ENCODE data around the gene CKS2. TPM values are rescaled to one million over a fixed set of nuclear protein-coding genes. Genes with fewer than 3 reads are reported as not detected.

CKS2 gene
- total and polyA plus RNA-seq, 2 experiments from 2014 or later = 512 to 1,783 TPM

DNA sequence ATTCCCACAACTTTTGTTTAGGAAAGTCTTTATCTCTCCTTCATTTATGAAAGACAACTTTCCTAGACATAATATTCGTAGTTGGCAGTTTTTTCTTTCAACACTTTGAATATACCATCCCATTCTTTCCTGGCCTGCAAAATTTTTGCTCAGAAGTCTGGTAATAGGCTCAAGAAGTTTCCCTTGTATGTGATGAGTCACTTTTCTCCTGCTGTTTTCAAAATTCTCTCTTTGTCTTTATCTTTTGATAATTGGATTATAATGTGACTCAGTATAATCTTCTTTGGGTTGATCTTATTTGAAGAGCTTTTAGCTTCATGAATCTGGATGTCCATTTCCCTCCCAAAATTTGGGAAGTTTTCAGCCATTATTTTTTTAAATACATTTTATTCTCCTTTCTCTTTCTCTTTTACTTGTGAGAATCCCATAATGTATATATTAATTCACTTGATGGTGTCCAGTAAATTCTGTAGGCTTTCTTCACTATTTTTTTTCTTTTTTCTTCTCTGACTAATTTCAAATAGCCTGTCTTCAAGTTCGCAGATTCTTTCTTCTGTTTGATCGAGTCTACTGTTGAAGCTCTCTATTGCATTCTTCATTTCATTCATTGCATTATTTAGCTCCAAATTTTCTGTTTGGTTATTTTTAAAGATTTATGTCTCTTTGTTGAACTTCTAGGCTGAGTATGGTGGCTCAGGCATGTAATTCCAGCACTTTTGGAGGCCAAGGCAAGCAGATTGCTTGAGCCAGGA is 37.3 kb upstream of the CKS2 start:
- Histone ChIP-seq H3K9me2 (ENCODE audit: insufficient read depth) (no peaks in the 10 kb centered on the region), H2AFZ (no peak overlapping the region), H3K36me3 (ENCODE audit: insufficient read depth) (no peaks in the 10 kb centered on the region), H3K4me1 (ENCODE audit: insufficient read depth) (no peaks in the 10 kb centered on the region; the same call in 1 of the 2 replicates), H3K27ac (ENCODE audit: low read depth) (no peak overlapping the region), H3K27me3 (ENCODE audit: insufficient read depth) (no peaks in the 10 kb centered on the region), H3F3A (replicated peaks; ENCODE audit: low read depth) (no peaks in the 10 kb centered on the region), H4K20me1 (replicated peaks; ENCODE audit: insufficient read depth) (no peaks in the 10 kb centered on the region), H3K4me2 (no peak overlapping the region), H3K4me3 (no peak overlapping the region), H3K79me2 (replicated peaks; ENCODE audit: insufficient read depth) (no peaks in the 10 kb centered on the region)
- Mint-ChIP-seq H3K4me1 (peaks cover 3% of the 10 kb centered on the region; the same call in 1 of the 3 replicates), H3K27ac (no peak overlapping the region), H3K9me3 (peaks cover 49% of the 10 kb centered on the region), H3K4me3 (no peak overlapping the region), H3K36me3 (ENCODE audit: low read depth) (peaks cover 45% of the 10 kb centered on the region), H3K27me3 (ENCODE audit: insufficient read depth, low read depth, poor library complexity) (peaks cover 4% of the 10 kb centered on the region)
- no peak for TF ChIP-seq ZNF114 (CRISPR knock-in tag; IDR thresholded peaks at IDR 0.05)
- no peak for TF ChIP-seq STAT1 (IDR thresholded peaks at IDR 0.05; ENCODE audit: unreplicated experiment)
- no peak for TF ChIP-seq NANOG (IDR thresholded peaks at IDR 0.05; ENCODE audit: borderline replicate concordance)
- TF ChIP-seq, protein P1, sequence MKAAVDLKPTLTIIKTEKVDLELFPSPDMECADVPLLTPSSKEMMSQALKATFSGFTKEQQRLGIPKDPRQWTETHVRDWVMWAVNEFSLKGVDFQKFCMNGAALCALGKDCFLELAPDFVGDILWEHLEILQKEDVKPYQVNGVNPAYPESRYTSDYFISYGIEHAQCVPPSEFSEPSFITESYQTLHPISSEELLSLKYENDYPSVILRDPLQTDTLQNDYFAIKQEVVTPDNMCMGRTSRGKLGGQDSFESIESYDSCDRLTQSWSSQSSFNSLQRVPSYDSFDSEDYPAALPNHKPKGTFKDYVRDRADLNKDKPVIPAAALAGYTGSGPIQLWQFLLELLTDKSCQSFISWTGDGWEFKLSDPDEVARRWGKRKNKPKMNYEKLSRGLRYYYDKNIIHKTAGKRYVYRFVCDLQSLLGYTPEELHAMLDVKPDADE (IDR thresholded peaks at IDR 0.05) = no peak
- ATAC-seq = no peak
- no peak for DNase-seq (ENCODE audit: low spot score)

DNA sequence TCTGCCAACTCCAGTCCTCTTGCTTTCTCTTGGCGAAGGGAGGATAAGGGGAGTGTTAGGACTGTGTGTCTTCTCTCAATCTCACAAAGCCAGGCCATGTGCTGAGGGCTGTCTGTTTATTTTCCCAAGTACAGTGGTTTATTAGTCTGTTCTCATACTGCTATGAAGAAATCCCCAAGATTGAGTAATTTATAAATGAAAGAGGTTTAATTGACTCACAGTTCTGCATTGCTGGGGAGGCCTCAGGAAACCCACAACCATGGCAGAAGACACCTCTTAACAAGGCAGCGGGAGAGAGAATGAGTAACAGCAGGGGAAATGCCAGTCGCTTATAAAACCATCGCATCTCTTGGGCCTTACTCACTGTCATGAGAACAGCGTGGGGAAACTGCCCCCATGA is 36.2 kb upstream of the CKS2 start:
- H3K36me3 Mint-ChIP-seq (ENCODE audit: low read depth) = peaks cover 45% of the 10 kb centered on the region
- Histone ChIP-seq H3K9me2 (ENCODE audit: insufficient read depth) (no peaks in the 10 kb centered on the region), H3F3A (replicated peaks; ENCODE audit: low read depth) (no peaks in the 10 kb centered on the region), H3K79me2 (replicated peaks; ENCODE audit: insufficient read depth) (no peaks in the 10 kb centered on the region), H3K36me3 (ENCODE audit: insufficient read depth) (no peaks in the 10 kb centered on the region), H3K4me2 (no peak overlapping the region), H3K27me3 (ENCODE audit: insufficient read depth) (no peaks in the 10 kb centered on the region), H3K4me1 (ENCODE audit: insufficient read depth) (no peaks in the 10 kb centered on the region; the same call in 1 of the 2 replicates), H3K27ac (ENCODE audit: low read depth) (no peak overlapping the region), H2AFZ (no peak overlapping the region), H3K4me3 (no peak overlapping the region), H4K20me1 (replicated peaks; ENCODE audit: insufficient read depth) (no peaks in the 10 kb centered on the region)
- H3K4me1 Mint-ChIP-seq = peaks cover 3% of the 10 kb centered on the region; the same call in 1 of the 3 replicates
- H3K4me3 Mint-ChIP-seq = no peak overlapping the region
- ATAC-seq (no peak), DNase-seq (ENCODE audit: low spot score) (no peak)
- H3K27ac Mint-ChIP-seq = no peak overlapping the region
- H3K9me3 Mint-ChIP-seq = peaks cover 49% of the 10 kb centered on the region
- no peaks in the 10 kb centered on the region for H3K27me3 Mint-ChIP-seq (ENCODE audit: insufficient read depth, low read depth, poor library complexity)
- TF ChIP-seq STAT1 (IDR thresholded peaks at IDR 0.05; ENCODE audit: unreplicated experiment) (no peak), JUNB (IDR thresholded peaks at IDR 0.05; ENCODE audit: unreplicated experiment) (no peak), CREB1 (CRISPR knock-in tag; IDR thresholded peaks at IDR 0.05; ENCODE audit: low read depth) (no peak), ZNF114 (CRISPR knock-in tag; IDR thresholded peaks at IDR 0.05) (no peak), EZH2 (IDR thresholded peaks at IDR 0.05; ENCODE audit: low read depth, unreplicated experiment) (no peak), EZH2phosphoT487 (IDR thresholded peaks at IDR 0.05; ENCODE audit: unreplicated experiment) (no peak)
- TF ChIP-seq, protein P2, sequence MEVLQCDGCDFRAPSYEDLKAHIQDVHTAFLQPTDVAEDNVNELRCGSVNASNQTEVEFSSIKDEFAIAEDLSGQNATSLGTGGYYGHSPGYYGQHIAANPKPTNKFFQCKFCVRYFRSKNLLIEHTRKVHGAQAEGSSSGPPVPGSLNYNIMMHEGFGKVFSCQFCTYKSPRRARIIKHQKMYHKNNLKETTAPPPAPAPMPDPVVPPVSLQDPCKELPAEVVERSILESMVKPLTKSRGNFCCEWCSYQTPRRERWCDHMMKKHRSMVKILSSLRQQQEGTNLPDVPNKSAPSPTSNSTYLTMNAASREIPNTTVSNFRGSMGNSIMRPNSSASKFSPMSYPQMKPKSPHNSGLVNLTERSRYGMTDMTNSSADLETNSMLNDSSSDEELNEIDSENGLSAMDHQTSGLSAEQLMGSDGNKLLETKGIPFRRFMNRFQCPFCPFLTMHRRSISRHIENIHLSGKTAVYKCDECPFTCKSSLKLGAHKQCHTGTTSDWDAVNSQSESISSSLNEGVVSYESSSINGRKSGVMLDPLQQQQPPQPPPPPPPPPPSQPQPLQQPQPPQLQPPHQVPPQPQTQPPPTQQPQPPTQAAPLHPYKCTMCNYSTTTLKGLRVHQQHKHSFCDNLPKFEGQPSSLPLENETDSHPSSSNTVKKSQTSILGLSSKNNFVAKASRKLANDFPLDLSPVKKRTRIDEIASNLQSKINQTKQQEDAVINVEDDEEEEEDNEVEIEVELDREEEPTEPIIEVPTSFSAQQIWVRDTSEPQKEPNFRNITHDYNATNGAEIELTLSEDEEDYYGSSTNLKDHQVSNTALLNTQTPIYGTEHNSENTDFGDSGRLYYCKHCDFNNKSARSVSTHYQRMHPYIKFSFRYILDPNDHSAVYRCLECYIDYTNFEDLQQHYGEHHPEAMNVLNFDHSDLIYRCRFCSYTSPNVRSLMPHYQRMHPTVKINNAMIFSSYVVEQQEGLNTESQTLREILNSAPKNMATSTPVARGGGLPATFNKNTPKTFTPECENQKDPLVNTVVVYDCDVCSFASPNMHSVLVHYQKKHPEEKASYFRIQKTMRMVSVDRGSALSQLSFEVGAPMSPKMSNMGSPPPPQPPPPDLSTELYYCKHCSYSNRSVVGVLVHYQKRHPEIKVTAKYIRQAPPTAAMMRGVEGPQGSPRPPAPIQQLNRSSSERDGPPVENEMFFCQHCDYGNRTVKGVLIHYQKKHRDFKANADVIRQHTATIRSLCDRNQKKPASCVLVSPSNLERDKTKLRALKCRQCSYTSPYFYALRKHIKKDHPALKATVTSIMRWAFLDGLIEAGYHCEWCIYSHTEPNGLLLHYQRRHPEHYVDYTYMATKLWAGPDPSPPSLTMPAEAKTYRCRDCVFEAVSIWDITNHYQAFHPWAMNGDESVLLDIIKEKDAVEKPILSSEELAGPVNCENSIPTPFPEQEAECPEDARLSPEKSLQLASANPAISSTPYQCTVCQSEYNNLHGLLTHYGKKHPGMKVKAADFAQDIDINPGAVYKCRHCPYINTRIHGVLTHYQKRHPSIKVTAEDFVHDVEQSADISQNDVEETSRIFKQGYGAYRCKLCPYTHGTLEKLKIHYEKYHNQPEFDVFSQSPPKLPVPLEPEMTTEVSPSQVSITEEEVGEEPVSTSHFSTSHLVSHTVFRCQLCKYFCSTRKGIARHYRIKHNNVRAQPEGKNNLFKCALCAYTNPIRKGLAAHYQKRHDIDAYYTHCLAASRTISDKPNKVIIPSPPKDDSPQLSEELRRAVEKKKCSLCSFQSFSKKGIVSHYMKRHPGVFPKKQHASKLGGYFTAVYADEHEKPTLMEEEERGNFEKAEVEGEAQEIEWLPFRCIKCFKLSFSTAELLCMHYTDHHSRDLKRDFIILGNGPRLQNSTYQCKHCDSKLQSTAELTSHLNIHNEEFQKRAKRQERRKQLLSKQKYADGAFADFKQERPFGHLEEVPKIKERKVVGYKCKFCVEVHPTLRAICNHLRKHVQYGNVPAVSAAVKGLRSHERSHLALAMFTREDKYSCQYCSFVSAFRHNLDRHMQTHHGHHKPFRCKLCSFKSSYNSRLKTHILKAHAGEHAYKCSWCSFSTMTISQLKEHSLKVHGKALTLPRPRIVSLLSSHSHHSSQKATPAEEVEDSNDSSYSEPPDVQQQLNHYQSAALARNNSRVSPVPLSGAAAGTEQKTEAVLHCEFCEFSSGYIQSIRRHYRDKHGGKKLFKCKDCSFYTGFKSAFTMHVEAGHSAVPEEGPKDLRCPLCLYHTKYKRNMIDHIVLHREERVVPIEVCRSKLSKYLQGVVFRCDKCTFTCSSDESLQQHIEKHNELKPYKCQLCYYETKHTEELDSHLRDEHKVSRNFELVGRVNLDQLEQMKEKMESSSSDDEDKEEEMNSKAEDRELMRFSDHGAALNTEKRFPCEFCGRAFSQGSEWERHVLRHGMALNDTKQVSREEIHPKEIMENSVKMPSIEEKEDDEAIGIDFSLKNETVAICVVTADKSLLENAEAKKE (CRISPR knock-in tag; IDR thresholded peaks at IDR 0.05) = no peak
- TF ChIP-seq, protein P3, sequence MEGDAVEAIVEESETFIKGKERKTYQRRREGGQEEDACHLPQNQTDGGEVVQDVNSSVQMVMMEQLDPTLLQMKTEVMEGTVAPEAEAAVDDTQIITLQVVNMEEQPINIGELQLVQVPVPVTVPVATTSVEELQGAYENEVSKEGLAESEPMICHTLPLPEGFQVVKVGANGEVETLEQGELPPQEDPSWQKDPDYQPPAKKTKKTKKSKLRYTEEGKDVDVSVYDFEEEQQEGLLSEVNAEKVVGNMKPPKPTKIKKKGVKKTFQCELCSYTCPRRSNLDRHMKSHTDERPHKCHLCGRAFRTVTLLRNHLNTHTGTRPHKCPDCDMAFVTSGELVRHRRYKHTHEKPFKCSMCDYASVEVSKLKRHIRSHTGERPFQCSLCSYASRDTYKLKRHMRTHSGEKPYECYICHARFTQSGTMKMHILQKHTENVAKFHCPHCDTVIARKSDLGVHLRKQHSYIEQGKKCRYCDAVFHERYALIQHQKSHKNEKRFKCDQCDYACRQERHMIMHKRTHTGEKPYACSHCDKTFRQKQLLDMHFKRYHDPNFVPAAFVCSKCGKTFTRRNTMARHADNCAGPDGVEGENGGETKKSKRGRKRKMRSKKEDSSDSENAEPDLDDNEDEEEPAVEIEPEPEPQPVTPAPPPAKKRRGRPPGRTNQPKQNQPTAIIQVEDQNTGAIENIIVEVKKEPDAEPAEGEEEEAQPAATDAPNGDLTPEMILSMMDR (conservative IDR thresholded peaks at IDR 0.05; ENCODE audit: low read depth in 2 of 2) = no peak
